ENCODE data around the gene ADD3.
"Not testable (repeated sequence)": the region's sequence is repeated elsewhere in the genome, so short reads cannot be mapped to it uniquely, and the experiment has no call there.

The ADD3 gene

GRCh38 chr10:109975244-109976190 lies 32.3 kb upstream of the ADD3 start:
- no peak overlapping the region for H3K4me3 ChIP-seq (ENCODE audit: low read depth, low read length)

GRCh38 chr10:109976681-109977080 lies 31.1 kb upstream of the ADD3 start:
- no peak overlapping the region for H3K4me3 ChIP-seq (ENCODE audit: low read depth, low read length)

DNA sequence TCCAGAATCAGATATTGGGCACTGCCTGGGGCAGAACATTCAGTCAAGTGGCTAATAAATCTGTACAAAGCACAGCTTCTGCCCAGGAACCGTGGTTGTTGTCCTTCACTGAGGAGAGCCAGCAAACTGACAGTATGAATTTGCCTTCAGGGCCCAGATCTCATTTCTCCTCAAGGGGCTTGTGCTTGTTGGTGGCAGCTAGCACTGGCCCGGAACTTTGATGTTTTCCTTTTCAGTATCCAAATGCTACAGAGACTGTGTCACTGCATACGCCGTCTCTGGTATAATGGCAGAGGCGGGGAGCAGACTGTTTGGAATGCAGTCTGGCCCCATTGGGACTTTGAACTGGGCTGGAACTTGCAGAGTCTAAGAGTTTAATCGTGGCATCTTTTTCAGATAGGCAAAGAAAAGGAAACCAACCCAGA lies 30.4 kb upstream of the ADD3 start:
- no peak overlapping the region for H3K4me3 ChIP-seq (ENCODE audit: low read depth, low read length)

- no peak overlapping the region for H3K4me3 ChIP-seq (ENCODE audit: low read depth, low read length)
These were observed 29.3 kb upstream of the ADD3 start for GRCh38 chr10:109978481-109978880.

- no peak overlapping the region for H3K4me3 ChIP-seq (ENCODE audit: low read depth, low read length)
These were observed 28.6 kb upstream of the ADD3 start for GRCh38 chr10:109979215-109979614.

DNA sequence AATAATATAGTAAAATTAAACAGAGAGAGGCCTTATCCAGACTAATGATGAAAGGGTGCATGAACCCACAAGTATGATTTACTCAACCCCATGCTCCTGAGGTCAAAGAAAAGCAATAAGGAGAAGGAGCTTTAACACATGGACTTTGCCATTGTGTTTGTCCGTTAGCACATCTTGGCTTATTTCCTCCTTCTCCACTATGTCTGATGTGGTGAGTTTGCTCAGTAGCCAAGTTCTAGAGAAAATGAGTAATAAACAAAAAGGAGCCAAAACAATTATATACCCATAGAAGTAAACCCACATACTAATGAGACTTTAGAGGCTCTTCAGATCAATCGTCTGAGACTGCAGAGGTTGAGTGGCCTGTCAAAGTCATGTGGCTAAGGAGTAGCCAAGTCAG lies 26.1 kb upstream of the ADD3 start:
- H3K4me3 ChIP-seq (ENCODE audit: low read depth, low read length), result no peak overlapping the region

GRCh38 chr10:109982123-109982522 lies 25.7 kb upstream of the ADD3 start:
- no peak overlapping the region for H3K4me3 ChIP-seq (ENCODE audit: low read depth, low read length)

GRCh38 chr10:109982812-109983211 lies 25.0 kb upstream of the ADD3 start:
- H3K4me3 ChIP-seq (ENCODE audit: low read depth, low read length), result no peak overlapping the region

DNA sequence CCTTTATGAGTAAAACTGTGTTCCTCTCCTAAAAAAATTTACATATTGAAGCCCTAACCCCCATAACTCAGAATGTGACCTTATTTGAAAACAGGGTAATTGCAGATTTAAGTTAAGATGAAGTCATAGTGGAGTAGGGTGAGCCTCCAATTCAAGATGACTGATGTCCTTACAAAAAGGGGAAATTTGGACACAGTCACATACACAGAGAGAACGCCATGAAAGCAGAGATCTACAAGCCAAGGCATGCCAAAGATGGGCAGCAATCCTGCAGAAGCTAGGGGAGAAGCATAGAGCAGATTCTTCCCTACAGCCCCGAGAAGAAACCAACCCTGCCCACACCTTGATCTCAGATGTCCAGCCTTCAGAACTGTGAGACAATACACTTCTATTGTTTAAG lies 23.8 kb upstream of the ADD3 start:
- H3K4me3 ChIP-seq (ENCODE audit: low read depth, low read length), result no peak overlapping the region

- not testable (repeated sequence) for H3K4me3 ChIP-seq (ENCODE audit: low read depth, low read length)
These were observed 22.0 kb upstream of the ADD3 start for GRCh38 chr10:109985768-109986167.

DNA sequence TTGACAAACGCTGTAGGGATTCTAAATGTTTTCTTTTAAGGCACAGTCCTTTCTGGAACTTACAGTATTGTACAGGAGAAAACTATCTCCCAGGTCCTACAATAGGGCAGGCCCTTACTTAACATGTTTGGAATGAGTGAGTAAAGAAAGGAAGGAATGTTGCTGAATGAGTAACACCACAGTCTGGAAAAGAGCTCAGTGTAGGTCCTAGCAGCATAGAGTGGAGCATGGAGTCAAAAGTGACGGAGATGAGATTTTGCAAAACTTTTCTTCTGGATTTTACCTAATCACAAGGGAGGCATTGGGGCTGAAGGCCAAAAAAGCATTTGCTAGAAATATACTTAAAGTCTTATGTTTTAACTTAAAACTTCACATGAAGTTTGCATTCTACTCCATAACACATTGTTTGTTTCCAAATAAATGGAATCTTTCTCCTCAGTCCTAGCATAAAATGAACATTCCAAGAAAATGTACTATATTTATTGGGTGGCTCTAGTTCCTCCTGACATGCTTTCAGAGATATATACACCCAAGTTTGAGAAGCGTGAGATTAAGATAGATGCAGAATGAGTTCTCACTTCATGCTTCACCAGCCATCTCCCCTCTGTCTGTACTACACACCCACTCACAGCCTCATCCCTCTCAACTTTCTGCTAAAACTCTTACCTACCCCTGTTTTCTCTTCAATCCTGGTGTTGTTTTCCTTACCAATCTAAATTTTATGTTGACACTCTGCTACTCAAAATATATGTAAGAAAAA lies 20.2 kb upstream of the ADD3 start:
- H3K4me3 ChIP-seq (ENCODE audit: low read depth, low read length), result no peak overlapping the region

GRCh38 chr10:109988212-109988596 lies 19.6 kb upstream of the ADD3 start:
- H3K4me3 ChIP-seq (ENCODE audit: low read depth, low read length), result no peak overlapping the region

GRCh38 chr10:109991266-109991855 lies 16.4 kb upstream of the ADD3 start:
- no peak overlapping the region for H3K4me3 ChIP-seq (ENCODE audit: low read depth, low read length)

- no peak overlapping the region for H3K4me3 ChIP-seq (ENCODE audit: low read depth, low read length)
These were observed 15.3 kb upstream of the ADD3 start for GRCh38 chr10:109992485-109992884.

GRCh38 chr10:109993551-109994330 lies 14.0 kb upstream of the ADD3 start:
- H3K4me3 ChIP-seq (ENCODE audit: low read depth, low read length), result no peak overlapping the region

DNA sequence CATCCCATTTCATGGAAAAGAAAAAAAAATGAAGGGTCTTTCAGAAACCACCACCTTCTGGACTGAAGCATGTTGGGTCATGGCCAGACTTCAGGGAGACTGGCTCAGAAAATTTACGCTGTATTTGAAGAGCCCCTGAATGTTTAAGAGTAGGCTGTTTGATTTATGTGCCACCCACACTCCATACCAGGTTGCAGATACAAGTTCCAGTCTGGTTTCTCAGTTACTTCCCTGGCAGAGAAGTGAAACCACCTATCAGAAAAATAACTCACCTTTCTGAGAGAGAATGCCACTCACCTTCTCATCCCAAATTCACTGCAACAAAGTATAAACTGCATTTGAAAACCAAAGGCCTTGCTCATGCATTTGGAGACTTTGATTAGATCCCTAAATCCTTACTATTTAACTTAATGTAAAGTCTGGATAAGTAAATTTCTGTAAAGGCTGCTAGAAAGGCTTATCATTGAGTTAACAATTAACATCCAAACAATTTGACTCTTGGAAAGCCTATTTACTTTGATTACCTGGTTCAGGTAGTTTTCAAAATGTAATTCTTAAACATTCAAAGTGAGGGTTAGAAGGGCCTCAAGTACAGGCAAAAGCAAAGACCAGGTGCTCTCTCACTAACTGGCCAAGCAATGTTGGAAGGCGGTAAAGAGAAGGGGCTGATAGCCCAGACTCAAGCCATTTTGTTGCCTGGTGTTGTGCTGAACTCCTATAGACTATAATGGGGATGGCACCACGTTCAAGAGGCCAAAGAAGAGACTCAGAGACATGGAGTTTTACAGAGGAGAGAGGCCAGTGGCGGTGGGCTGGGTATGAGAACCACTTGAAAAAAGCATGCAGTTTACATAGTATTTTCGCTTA lies 12.8 kb upstream of the ADD3 start:
- H3K4me3 ChIP-seq (ENCODE audit: low read depth, low read length), result no peak overlapping the region

DNA sequence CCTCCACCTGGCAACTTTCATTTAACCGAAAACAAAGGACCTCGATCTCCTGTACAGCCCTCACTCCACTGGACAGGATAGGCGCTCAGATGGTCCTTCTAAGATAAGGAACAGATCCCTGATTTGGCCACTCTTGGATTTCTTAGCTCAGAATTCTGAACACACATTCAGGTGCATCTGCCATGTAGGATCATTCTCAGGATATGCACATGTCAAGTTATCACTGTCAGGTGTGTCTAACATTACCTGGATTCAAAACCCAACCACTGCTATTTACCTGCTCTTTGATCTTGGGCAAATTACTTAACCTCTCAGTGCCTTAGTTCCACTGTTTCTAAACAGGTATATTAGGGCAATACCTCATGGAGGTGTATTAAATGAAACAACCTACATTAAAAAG lies 12.2 kb upstream of the ADD3 start:
- no peak overlapping the region for H3K4me3 ChIP-seq (ENCODE audit: low read depth, low read length)

DNA sequence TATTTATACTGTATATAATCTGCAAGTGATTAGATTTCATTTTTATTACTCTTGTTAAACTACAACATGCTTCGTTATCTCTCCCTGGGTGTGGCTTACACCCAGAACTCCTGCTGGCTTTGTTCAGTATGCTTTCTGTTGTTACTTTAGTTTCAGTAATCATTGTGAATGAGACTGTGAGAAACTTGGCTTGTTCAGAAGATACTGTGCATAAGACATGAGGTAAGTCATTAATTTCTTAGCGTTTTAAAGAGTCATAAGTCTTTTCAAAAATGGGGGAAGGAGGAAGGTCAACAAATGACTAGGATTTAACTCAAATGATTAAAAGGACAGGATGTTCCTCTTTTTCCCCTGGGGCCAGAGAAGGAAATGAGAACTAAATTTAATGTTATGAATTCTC lies 11.6 kb upstream of the ADD3 start:
- no peak overlapping the region for H3K4me3 ChIP-seq (ENCODE audit: low read depth, low read length)

- H3K4me3 ChIP-seq (ENCODE audit: low read depth, low read length), result no peak overlapping the region
These were observed 11.0 kb upstream of the ADD3 start for GRCh38 chr10:109996766-109997171.

GRCh38 chr10:109997233-109997632 lies 10.6 kb upstream of the ADD3 start:
- no peak overlapping the region for H3K4me3 ChIP-seq (ENCODE audit: low read depth, low read length)
